Stimulated activated naive CD8-positive, alpha-beta T cell treated with anti-CD3 and anti-CD28 coated beads, Interleukin-15, Interleukin-2, amounts not matched to agents 100 U/mL and 50 U/mL, for 24 hours (primary cell): ENCODE data around the gene TESPA1.
A peak's percentile ranks its signal among the peaks of the same experiment; 100 is the strongest.
"Not testable (repeated sequence)": the region's sequence is repeated elsewhere in the genome, so short reads cannot be mapped to it uniquely, and the experiment has no call there.

Experiments used
- ATAC-seq: fragments of 150-1000 bp; cut with Tn5 transposase; one replicate; pipeline ENCODE4 v1.10.0; 2021
- DNase-seq: peaks from one replicate; pipeline ENCODE4 v3.0.0; 2021

TESPA1 gene

GRCh38 chr12:54948171-54948570 lies 36.4 kb downstream of the TESPA1 start:
- DNase-seq (no peak), ATAC-seq (no peak)

- ATAC-seq = no peak
- no peak for DNase-seq
Observed at GRCh38 chr12:54945082-54945481, 39.5 kb downstream of the TESPA1 start.

- not testable (repeated sequence) for ATAC-seq, DNase-seq
Observed at GRCh38 chr12:54943292-54943691, 41.3 kb downstream of the TESPA1 start.

- ATAC-seq (no peak), DNase-seq (no peak)
Observed at GRCh38 chr12:54941659-54942058, 42.9 kb downstream of the TESPA1 start.

- no peak for DNase-seq
- no peak for ATAC-seq
Observed at GRCh38 chr12:54940727-54941315, 43.7 kb downstream of the TESPA1 start.

GRCh38 chr12:54937929-54938328 lies 46.6 kb downstream of the TESPA1 start:
- no peak for ATAC-seq
- no peak for DNase-seq

GRCh38 chr12:54937376-54937775 lies 47.2 kb downstream of the TESPA1 start:
- ATAC-seq = no peak
- DNase-seq = no peak

GRCh38 chr12:54936736-54937135 lies 47.8 kb downstream of the TESPA1 start:
- no peak for ATAC-seq
- no peak for DNase-seq

- ATAC-seq (peak; percentile 89), DNase-seq (peak; percentile 44)
Observed at GRCh38 chr12:54935235-54935951, 49.2 kb downstream of the TESPA1 start.

- ATAC-seq = no peak
- no peak for DNase-seq
Observed at GRCh38 chr12:54934419-54934818, 50.1 kb downstream of the TESPA1 start.

GRCh38 chr12:54933376-54933775 lies 51.2 kb downstream of the TESPA1 start:
- ATAC-seq (peak; percentile 67), DNase-seq (no peak)

GRCh38 chr12:54932691-54933090 lies 51.9 kb downstream of the TESPA1 start:
- no peak for ATAC-seq

GRCh38 chr12:54932038-54932437 lies 52.5 kb downstream of the TESPA1 start:
- ATAC-seq (no peak), DNase-seq (no peak)

More at GRCh38 chr12:54932691-54933090, 51.9 kb downstream of the TESPA1 start:
- no peak for DNase-seq

GRCh38 chr12:54929998-54930397 lies 54.6 kb downstream of the TESPA1 start:
- ATAC-seq (no peak), DNase-seq (no peak)

GRCh38 chr12:54926246-54926645 lies 58.3 kb downstream of the TESPA1 start:
- no peak for ATAC-seq
- no peak for DNase-seq

- DNase-seq (no peak), ATAC-seq (no peak)
Observed at GRCh38 chr12:54924972-54925707, 59.4 kb downstream of the TESPA1 start.

- DNase-seq (no peak), ATAC-seq (no peak)
Observed at GRCh38 chr12:54917001-54917488, 67.5 kb downstream of the TESPA1 start.
